ENCODE measurements around the gene RPL18. TPM values are rescaled to one million over a fixed set of nuclear protein-coding genes. Genes with fewer than 3 reads are reported as not detected.

Gene RPL18
- total RNA-seq, 3 donors from 2014 or later (not counting 1 experiment from before 2014, with no cell fraction given): 900 to 1,086 (median 1,066) TPM

DNA sequence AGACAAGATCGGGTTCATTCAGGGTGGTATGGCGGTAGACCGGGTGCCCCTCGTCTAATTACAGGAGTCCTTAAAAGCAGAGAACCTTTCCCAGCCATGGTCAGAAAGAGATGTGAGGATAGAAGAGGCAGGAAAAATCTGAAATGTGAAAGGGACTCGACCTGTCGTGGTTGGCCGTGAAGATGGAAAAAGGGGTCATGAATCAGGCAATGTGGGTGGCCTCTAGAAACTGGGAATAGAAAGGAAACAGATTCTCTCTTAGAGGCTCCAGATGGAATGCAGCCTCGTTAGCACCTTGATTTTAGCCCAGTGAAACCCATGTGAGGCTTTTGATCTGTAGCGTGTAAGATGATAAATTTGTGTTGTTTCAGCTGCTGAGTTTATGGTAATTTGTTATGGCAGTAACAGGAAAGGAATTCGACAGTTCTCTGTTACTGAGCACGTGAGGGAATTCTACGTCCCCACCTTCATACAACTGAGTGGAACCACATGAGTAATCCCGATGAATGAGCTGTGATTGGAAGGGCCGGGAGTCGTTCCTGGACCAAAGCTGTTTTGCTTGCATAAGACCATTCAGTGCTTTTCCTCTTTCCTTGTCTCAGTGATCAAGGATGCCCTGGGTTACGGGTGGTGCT is 38.0 kb upstream of the RPL18 start:
- no peak for ATAC-seq
- Mint-ChIP-seq H3K4me1 (peaks cover 8% of the 10 kb centered on the region in 2 donors), H3K27ac (no peak overlapping the region), H3K4me3 (no peak overlapping the region), H3K36me3 (no peaks in the 10 kb centered on the region), H3K27me3 (ENCODE audit: low read depth in 2 of 2) (peaks cover 0 to 3% of the 10 kb centered on the region in 2 donors), H3K9me3 (no peaks in the 10 kb centered on the region)
- TF ChIP-seq, protein P1, sequence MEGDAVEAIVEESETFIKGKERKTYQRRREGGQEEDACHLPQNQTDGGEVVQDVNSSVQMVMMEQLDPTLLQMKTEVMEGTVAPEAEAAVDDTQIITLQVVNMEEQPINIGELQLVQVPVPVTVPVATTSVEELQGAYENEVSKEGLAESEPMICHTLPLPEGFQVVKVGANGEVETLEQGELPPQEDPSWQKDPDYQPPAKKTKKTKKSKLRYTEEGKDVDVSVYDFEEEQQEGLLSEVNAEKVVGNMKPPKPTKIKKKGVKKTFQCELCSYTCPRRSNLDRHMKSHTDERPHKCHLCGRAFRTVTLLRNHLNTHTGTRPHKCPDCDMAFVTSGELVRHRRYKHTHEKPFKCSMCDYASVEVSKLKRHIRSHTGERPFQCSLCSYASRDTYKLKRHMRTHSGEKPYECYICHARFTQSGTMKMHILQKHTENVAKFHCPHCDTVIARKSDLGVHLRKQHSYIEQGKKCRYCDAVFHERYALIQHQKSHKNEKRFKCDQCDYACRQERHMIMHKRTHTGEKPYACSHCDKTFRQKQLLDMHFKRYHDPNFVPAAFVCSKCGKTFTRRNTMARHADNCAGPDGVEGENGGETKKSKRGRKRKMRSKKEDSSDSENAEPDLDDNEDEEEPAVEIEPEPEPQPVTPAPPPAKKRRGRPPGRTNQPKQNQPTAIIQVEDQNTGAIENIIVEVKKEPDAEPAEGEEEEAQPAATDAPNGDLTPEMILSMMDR (IDR thresholded peaks at IDR 0.05): no peak
- no peak overlapping the region for H3K27ac ChIP-seq (ENCODE audit: low read length)
- 82% methylated on average over 16 of the region's 16 CpGs for WGBS (ENCODE audit: insufficient coverage)
- intact Hi-C loops (cut with micrococcal nuclease): no loop called here
- no peak for DNase-seq
- H3K36me3 ChIP-seq (ENCODE audit: control insufficient read depth, insufficient read depth, low read length): no peaks in the 10 kb centered on the region
- no peaks in the 10 kb centered on the region for H3K27me3 ChIP-seq (ENCODE audit: control insufficient read depth, insufficient read depth, low read length)
- H3K4me3 ChIP-seq (ENCODE audit: low read length): no peak overlapping the region
- H3K9me3 ChIP-seq (ENCODE audit: control insufficient read depth, insufficient read depth, low read length): no peaks in the 10 kb centered on the region
- H3K4me1 ChIP-seq (ENCODE audit: control insufficient read depth, insufficient read depth, low read length): peaks cover 17% of the 10 kb centered on the region

DNA sequence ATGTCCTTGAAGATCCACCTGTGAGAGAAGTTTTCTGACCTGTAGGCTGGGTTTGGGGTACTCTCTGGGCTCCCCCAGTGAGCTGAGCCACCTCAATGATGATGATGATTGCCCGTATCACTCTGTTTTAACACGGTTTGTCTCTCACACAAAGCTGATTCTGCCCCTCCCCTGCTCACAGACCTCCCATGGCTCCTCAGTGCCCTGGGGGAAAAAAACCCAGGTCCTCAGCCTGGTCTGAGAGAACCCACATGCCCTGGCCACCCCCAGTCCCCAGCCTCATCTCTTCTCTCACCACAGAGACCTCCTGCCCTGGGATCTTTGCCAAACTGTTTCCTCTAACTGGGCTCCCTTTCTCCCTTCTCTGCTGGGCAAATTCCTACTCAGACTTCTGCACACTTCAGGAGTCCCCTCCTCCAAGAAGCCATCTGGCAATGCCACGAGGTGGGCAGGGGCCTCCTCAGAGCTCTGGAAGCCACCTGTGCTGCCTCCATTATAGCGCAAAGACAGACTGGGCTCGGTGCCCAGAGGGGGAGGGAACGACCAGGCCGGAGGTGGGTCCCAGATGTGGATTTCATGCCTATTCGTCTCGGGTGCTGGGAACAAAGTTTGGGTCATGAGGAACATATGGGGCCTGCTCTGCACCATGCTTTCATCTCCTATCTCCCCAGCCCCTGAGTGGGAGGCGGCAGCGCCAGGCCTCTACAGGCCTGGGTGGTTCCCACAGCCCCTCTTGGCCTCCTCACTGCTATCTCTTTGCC is 35.5 kb upstream of the RPL18 start:
- no peak overlapping the region for H3K4me3 ChIP-seq (ENCODE audit: low read length)
- no peaks in the 10 kb centered on the region for H3K36me3 ChIP-seq (ENCODE audit: control insufficient read depth, insufficient read depth, low read length)
- no peak overlapping the region for H3K27ac ChIP-seq (ENCODE audit: low read length)
- ATAC-seq (no peak), DNase-seq (no peak)
- intact Hi-C loops (cut with micrococcal nuclease): no loop called here
- H3K4me1 ChIP-seq (ENCODE audit: control insufficient read depth, insufficient read depth, low read length): peaks cover 5% of the 10 kb centered on the region
- no peaks in the 10 kb centered on the region for H3K27me3 ChIP-seq (ENCODE audit: control insufficient read depth, insufficient read depth, low read length)
- WGBS (ENCODE audit: insufficient coverage): 60% methylated on average over 11 of the region's 11 CpGs
- Mint-ChIP-seq H3K27ac (peak overlapping the region in 1 of 2 donors; percentile 20), H3K4me1 (peaks cover 2 to 3% of the 10 kb centered on the region in 2 donors), H3K4me3 (no peak overlapping the region), H3K9me3 (no peaks in the 10 kb centered on the region), H3K36me3 (no peaks in the 10 kb centered on the region), H3K27me3 (ENCODE audit: low read depth in 2 of 2) (peaks cover 0 to 3% of the 10 kb centered on the region in 2 donors)
- TF ChIP-seq, protein P1 (IDR thresholded peaks at IDR 0.05): no peak
- no peaks in the 10 kb centered on the region for H3K9me3 ChIP-seq (ENCODE audit: control insufficient read depth, insufficient read depth, low read length)

DNA sequence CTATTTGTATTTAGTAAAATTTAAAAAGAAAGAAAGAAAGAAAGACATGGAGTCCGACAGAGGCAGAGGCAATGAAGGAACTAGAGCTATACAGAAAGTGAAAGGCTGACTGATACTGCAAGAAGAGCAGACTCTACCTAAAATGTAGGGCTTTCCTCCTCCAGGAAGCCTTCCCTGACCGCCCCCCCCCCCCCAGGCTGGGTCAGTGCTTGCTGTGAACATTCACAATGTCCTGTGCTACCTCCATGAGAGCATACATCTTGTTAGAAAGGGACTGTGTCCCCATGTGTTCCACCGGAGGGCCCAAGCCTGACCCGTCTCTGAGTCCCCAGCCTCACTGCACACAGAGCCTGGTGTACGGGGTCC is 32.7 kb upstream of the RPL18 start:
- Histone ChIP-seq H3K9me3 (ENCODE audit: control insufficient read depth, insufficient read depth, low read length) (no peaks in the 10 kb centered on the region), H3K27me3 (ENCODE audit: control insufficient read depth, insufficient read depth, low read length) (no peaks in the 10 kb centered on the region), H3K4me1 (ENCODE audit: control insufficient read depth, insufficient read depth, low read length) (peaks cover 30% of the 10 kb centered on the region), H3K36me3 (ENCODE audit: control insufficient read depth, insufficient read depth, low read length) (no peaks in the 10 kb centered on the region), H3K4me3 (ENCODE audit: low read length) (no peak overlapping the region), H3K27ac (ENCODE audit: low read length) (no peak overlapping the region)
- intact Hi-C loops (cut with micrococcal nuclease): no loop called here
- TF ChIP-seq, protein P1 (IDR thresholded peaks at IDR 0.05): no peak
- Mint-ChIP-seq H3K36me3 (no peaks in the 10 kb centered on the region), H3K4me1 (peaks cover 11 to 17% of the 10 kb centered on the region in 2 donors), H3K9me3 (no peaks in the 10 kb centered on the region), H3K27ac (peak overlapping the region in 1 of 2 donors; percentile 1), H3K27me3 (ENCODE audit: low read depth in 2 of 2) (no peaks in the 10 kb centered on the region), H3K4me3 (no peak overlapping the region)
- DNase-seq (no peak), ATAC-seq (no peak)
- 75% methylated on average over 5 of the region's 5 CpGs for WGBS (ENCODE audit: insufficient coverage)

Data from natural killer cell (primary cell).